H1 (cell line): Measurements from ENCODE around the gene RUVBL1. TPM values are rescaled to one million over a fixed set of nuclear protein-coding genes. Genes with fewer than 3 reads are reported as not detected.

Experiments used
- CTCF ChIA-PET: fragments of 300-600 bp; sonication (Branson Sonifier 250); formaldehyde crosslinking; loops from one replicate; lab custom pipeline; 2021; ENCODE audit not compliant: partially characterized antibody; lab: Charles Lee
- POLR2A ChIA-PET: fragments of 300-600 bp; sonication (Branson Sonifier 250); formaldehyde crosslinking; loops from one replicate; lab custom pipeline; 2021; ENCODE audit warnings: inconsistent platforms; ENCODE audit not compliant: partially characterized antibody; lab: Charles Lee
- DNase-seq, 2 experiments: peaks; one replicate each; pipeline versions ENCODE4 v3.0.0 to v3.0.0-alpha.2; 2010 to 2022; ENCODE audit warnings: low spot score in 2 of 2, low read depth in 1 of 2, mixed read lengths in 1 of 2
- FAIRE-seq: peaks from 2 replicates; lab custom pipeline; 2011; peaks lifted over from hg19 to GRCh38; lab: Jason Lieb, UNC
- H2AFZ ChIP-seq: 2 replicates; pipeline ENCODE4 v1.8.1; 2012; ENCODE audit warnings: low read length, inconsistent platforms
- H2AK5ac ChIP-seq: 2 replicates; pipeline ENCODE4 v1.6.1; 2013; ENCODE audit warnings: low read depth, low read length
- H2BK120ac ChIP-seq: replicated peaks from 2 replicates; pipeline ENCODE3; 2013; ENCODE audit warnings: low read depth, low read length, inconsistent platforms
- H2BK12ac ChIP-seq: 2 replicates; pipeline ENCODE4 v1.6.1; 2013; ENCODE audit warnings: low read depth, low read length
- H2BK15ac ChIP-seq: 2 replicates; pipeline ENCODE4 v1.6.1; 2013; ENCODE audit warnings: low read length
- H2BK20ac ChIP-seq: 2 replicates; pipeline ENCODE4 v1.6.1; 2013; ENCODE audit warnings: low read length
- H2BK5ac ChIP-seq: 2 replicates; pipeline ENCODE4 v1.6.1; 2013; ENCODE audit warnings: low read depth, low read length
- H3K14ac ChIP-seq: 2 replicates; pipeline ENCODE4 v1.6.1; 2013; ENCODE audit warnings: inconsistent platforms; ENCODE audit not compliant: insufficient read length
- H3K18ac ChIP-seq: 2 replicates; pipeline ENCODE4 v1.6.1; 2013; ENCODE audit warnings: low read length; ENCODE audit errors: extremely low read depth
- H3K23ac ChIP-seq: 2 replicates; pipeline ENCODE4 v1.6.1; 2013; ENCODE audit warnings: inconsistent platforms; ENCODE audit not compliant: insufficient read length
- H3K23me2 ChIP-seq: 2 replicates; pipeline ENCODE4 v1.6.1; 2013; ENCODE audit warnings: low read depth, low read length
- H3K27ac ChIP-seq: 2 replicates; pipeline ENCODE4 v1.6.1; 2011; ENCODE audit warnings: low read depth, low read length, inconsistent platforms
- H3K27me3 ChIP-seq, 4 experiments: replicated peaks in 1 of 4; 1 replicate in 1 of 4; 2 replicates in 3 of 4; pipeline versions ENCODE4 v1.6.1 to v1.8.1; 2011 to 2013; ENCODE audit warnings: low read length in 3 of 4, mild to moderate bottlenecking in 3 of 4, inconsistent platforms in 2 of 4, mixed read lengths in 2 of 4, moderate library complexity in 1 of 4; ENCODE audit not compliant: control insufficient read depth in 3 of 4, insufficient read depth in 3 of 4; ENCODE audit errors: extremely low read depth in 1 of 4
- H3K36me3 ChIP-seq, 4 experiments: 2 replicates each; pipeline versions ENCODE4 v1.6.1 to v1.8.1; 2011 to 2013; ENCODE audit warnings: mild to moderate bottlenecking in 4 of 4, low read length in 3 of 4, moderate library complexity in 2 of 4, control low read depth in 1 of 4, inconsistent platforms in 1 of 4; ENCODE audit not compliant: insufficient read depth in 4 of 4, control insufficient read depth in 2 of 4
- H3K4ac ChIP-seq: replicated peaks from 2 replicates; pipeline ENCODE3; 2013; ENCODE audit warnings: low read length, low read depth, mixed read lengths, inconsistent platforms; ENCODE audit not compliant: insufficient read length
- H3K4me1 ChIP-seq, 4 experiments: replicated peaks in 1 of 4; 1 replicate in 1 of 4; 2 replicates in 3 of 4; pipeline versions ENCODE4 v1.6.1 to v1.8.1; 2011 to 2013; ENCODE audit warnings: low read length in 3 of 4, inconsistent platforms in 2 of 4, mixed read lengths in 1 of 4; ENCODE audit not compliant: insufficient read depth in 4 of 4, control insufficient read depth in 3 of 4
- H3K4me2 ChIP-seq, 2 experiments: 2 replicates each; pipeline versions ENCODE4 v1.6.1 to v1.8.1; 2011 to 2013; ENCODE audit warnings: low read depth in 2 of 2, low read length in 2 of 2, control low read depth in 1 of 2, inconsistent platforms in 1 of 2, mild to moderate bottlenecking in 1 of 2; ENCODE audit not compliant: insufficient read depth in 1 of 2
- H3K4me3 ChIP-seq, 4 experiments: fragments of 200-600, 300-600 bp in 1 of 4; sonication (generic), shearing (Covaris generic), sonication (Bioruptor Twin) in 1 of 4; 2 replicates each; pipeline versions ENCODE4 v1.5.1 to v1.8.1; 2011 to 2016; ENCODE audit warnings: low read length in 4 of 4, low read depth in 3 of 4, control low read depth in 2 of 4, inconsistent platforms in 2 of 4, mild to moderate bottlenecking in 2 of 4, mixed read lengths in 1 of 4, moderate library complexity in 1 of 4; ENCODE audit not compliant: insufficient read depth in 2 of 4; ENCODE audit errors: extremely low read depth in 1 of 4
- H3K56ac ChIP-seq: replicated peaks from 2 replicates; pipeline ENCODE3; 2013; ENCODE audit warnings: low read depth, mild to moderate bottlenecking, mixed read lengths, low read length, inconsistent platforms; ENCODE audit not compliant: insufficient read length
- H3K79me1 ChIP-seq: 2 replicates; pipeline ENCODE4 v1.6.1; 2013; ENCODE audit warnings: low read depth, low read length, control low read depth
- H3K79me2 ChIP-seq, 2 experiments: 2 replicates each; pipeline versions ENCODE4 v1.6.1 to v1.8.1; 2012 to 2013; ENCODE audit warnings: low read length in 2 of 2, mild to moderate bottlenecking in 2 of 2, inconsistent platforms in 1 of 2; ENCODE audit not compliant: insufficient read depth in 2 of 2, control insufficient read depth in 1 of 2
- H3K9ac ChIP-seq, 4 experiments: replicated peaks in 1 of 4; 1 replicate in 1 of 4; 2 replicates in 3 of 4; pipeline versions ENCODE4 v1.6.1 to v1.8.1; 2011 to 2013; ENCODE audit warnings: low read depth in 3 of 4, low read length in 3 of 4, control low read depth in 2 of 4, mild to moderate bottlenecking in 2 of 4, moderate library complexity in 2 of 4, inconsistent platforms in 1 of 4; ENCODE audit errors: extremely low read depth in 1 of 4
- H3K9me3 ChIP-seq, 2 experiments: 2 replicates each; pipeline versions ENCODE4 v1.6.1 to v1.8.1; 2012 to 2013; ENCODE audit warnings: mild to moderate bottlenecking in 2 of 2, moderate library complexity in 2 of 2, control low read depth in 1 of 2, inconsistent platforms in 1 of 2, low read depth in 1 of 2, low read length in 1 of 2, mixed read lengths in 1 of 2; ENCODE audit not compliant: insufficient read depth in 2 of 2
- H4K20me1 ChIP-seq, 2 experiments: replicated peaks in 1 of 2; 2 replicates each; pipeline versions ENCODE3 to v1.8.1; 2011 to 2013; ENCODE audit warnings: inconsistent platforms in 2 of 2, low read length in 2 of 2, mild to moderate bottlenecking in 1 of 2; ENCODE audit not compliant: insufficient read depth in 2 of 2, control insufficient read depth in 1 of 2
- H4K5ac ChIP-seq: 2 replicates; pipeline ENCODE4 v1.6.1; 2013; ENCODE audit warnings: low read length, low read depth, mixed read lengths, inconsistent platforms; ENCODE audit not compliant: insufficient read length
- H4K8ac ChIP-seq: 2 replicates; pipeline ENCODE4 v1.8.0; 2013; ENCODE audit warnings: mild to moderate bottlenecking, moderate library complexity, low read length, inconsistent platforms; ENCODE audit not compliant: insufficient read depth; ENCODE audit errors: extremely low read depth
- H4K91ac ChIP-seq: replicated peaks from 2 replicates; pipeline ENCODE3; 2013; ENCODE audit warnings: low read length, mixed read lengths, inconsistent platforms; ENCODE audit not compliant: insufficient read length
- BCL11A ChIP-seq, 2 experiments: IDR thresholded peaks; one replicate each; pipeline ENCODE4 v1.6.1; 2011; ENCODE audit warnings: low read depth in 2 of 2, low read length in 2 of 2, mild to moderate bottlenecking in 2 of 2
- CEBPB ChIP-seq: IDR thresholded peaks from 2 replicates; pipeline ENCODE4 v1.6.1; 2012; ENCODE audit warnings: low read depth, low read length
- EP300 ChIP-seq, 2 experiments: IDR thresholded peaks; 1 replicate in 1 of 2; 2 replicates in 1 of 2; pipeline ENCODE4 v1.6.1; 2011 to 2012; ENCODE audit warnings: low read depth in 2 of 2, low read length in 2 of 2, mild to moderate bottlenecking in 2 of 2, borderline replicate concordance in 1 of 2, inconsistent platforms in 1 of 2, moderate library complexity in 1 of 2
- EZH2 ChIP-seq: fragments of 200-600 bp; sonication (generic); IDR thresholded peaks from 2 replicates; pipeline ENCODE4 v1.7.1; 2012; ENCODE audit warnings: low read depth, mild to moderate bottlenecking, moderate library complexity, low read length, inconsistent platforms; ENCODE audit not compliant: severe bottlenecking
- KDM1A ChIP-seq: fragments of 200-600, 300-600 bp; sonication (generic); IDR thresholded peaks from 2 replicates; pipeline ENCODE4 v1.7.1; 2016; ENCODE audit warnings: mild to moderate bottlenecking, low read length, borderline replicate concordance
- RAD21 ChIP-seq, 2 experiments: IDR thresholded peaks in 1 of 2; conservative IDR thresholded peaks in 1 of 2; 2 replicates each; pipeline ENCODE4 v1.6.1; 2011; ENCODE audit warnings: low read depth in 2 of 2, low read length in 2 of 2, improper control_type of control experiment in 1 of 2, inconsistent platforms in 1 of 2, mild to moderate bottlenecking in 1 of 2, moderate library complexity in 1 of 2
- RBBP5 ChIP-seq: IDR thresholded peaks from 2 replicates; pipeline ENCODE4 v1.7.1; 2012; ENCODE audit warnings: low read depth, mild to moderate bottlenecking, inconsistent platforms, low read length, moderate library complexity, borderline replicate concordance
- SAP30 ChIP-seq: fragments of 300-600 bp; sonication (generic); IDR thresholded peaks from 2 replicates; pipeline ENCODE4 v1.7.1; 2012; ENCODE audit warnings: low read length, moderate library complexity, mild to moderate bottlenecking, inconsistent platforms; ENCODE audit not compliant: insufficient read depth, insufficient replicate concordance
- SIX5 ChIP-seq: IDR thresholded peaks from 2 replicates; pipeline ENCODE4 v1.6.1; 2011; ENCODE audit warnings: mild to moderate bottlenecking, low read depth, low read length
- SP2 ChIP-seq: IDR thresholded peaks from 2 replicates; pipeline ENCODE4 v1.6.1; 2012; ENCODE audit warnings: mild to moderate bottlenecking, low read length, inconsistent platforms
- TAF7 ChIP-seq: optimal IDR thresholded peaks from 2 replicates; pipeline ENCODE3; 2011; ENCODE audit warnings: low read depth, mild to moderate bottlenecking, inconsistent platforms, low read length, moderate library complexity, borderline replicate concordance
- TCF12 ChIP-seq: IDR thresholded peaks from 2 replicates; pipeline ENCODE4 v1.6.1; 2011; ENCODE audit warnings: low read depth, mild to moderate bottlenecking, low read length
- YY1 ChIP-seq: IDR thresholded peaks from 2 replicates; pipeline ENCODE4 v1.6.1; 2011; ENCODE audit warnings: low read depth, mild to moderate bottlenecking, low read length
- WGBS, 2 experiments: shearing (Covaris generic) in 1 of 2; methylation state at CpG; one replicate each; pipeline versions ENCODE4 v1.1.6 to v1.1.7; 2013 to 2015; ENCODE audit warnings: low lambda C conversion rate in 2 of 2, mixed read lengths in 2 of 2, inconsistent platforms in 1 of 2, low coverage in 1 of 2, missing lambda C conversion rate in 1 of 2; ENCODE audit not compliant: insufficient replicate concordance in 2 of 2, insufficient coverage in 1 of 2, insufficient read length in 1 of 2; ENCODE audit errors: extremely low coverage in 1 of 2, missing lambda C conversion rate in 1 of 2; 5-methylcytosine and 5-hydroxymethylcytosine counted together
- polyA plus RNA-seq, 7 experiments: library from polyadenylated mRNA; depleted of rRNA in 3 of 7; stranded (reverse) in 5 of 7; unstranded in 2 of 7; fragments of >200 nt in 5 of 7; fragments of 200-250 nt in 2 of 7; gene quantifications; 1 replicate in 5 of 7; 2 replicates in 1 of 7; 4 replicates in 1 of 7; pipeline versions ENCODE4 v1.2.1 to v1.2.3, GENCODE V29; 2011 to 2013; ENCODE audit warnings: missing spikeins in 2 of 7, mixed read lengths in 2 of 7
- total RNA-seq: library from RNA; stranded (reverse); fragmentation: NEBNext Ultra II Directional; extraction: Animal tissue kit (Norgen Biotek cat#: 25700); gene quantifications from 2 replicates; pipeline ENCODE4 v1.2.1, GENCODE V29; 2021

The RUVBL1 gene
- total and polyA plus RNA-seq, 2 of the 8 experiments (the other 6 are each of a cell fraction or from before 2014, with no cell fraction given): 112 to 135 TPM

DNA sequence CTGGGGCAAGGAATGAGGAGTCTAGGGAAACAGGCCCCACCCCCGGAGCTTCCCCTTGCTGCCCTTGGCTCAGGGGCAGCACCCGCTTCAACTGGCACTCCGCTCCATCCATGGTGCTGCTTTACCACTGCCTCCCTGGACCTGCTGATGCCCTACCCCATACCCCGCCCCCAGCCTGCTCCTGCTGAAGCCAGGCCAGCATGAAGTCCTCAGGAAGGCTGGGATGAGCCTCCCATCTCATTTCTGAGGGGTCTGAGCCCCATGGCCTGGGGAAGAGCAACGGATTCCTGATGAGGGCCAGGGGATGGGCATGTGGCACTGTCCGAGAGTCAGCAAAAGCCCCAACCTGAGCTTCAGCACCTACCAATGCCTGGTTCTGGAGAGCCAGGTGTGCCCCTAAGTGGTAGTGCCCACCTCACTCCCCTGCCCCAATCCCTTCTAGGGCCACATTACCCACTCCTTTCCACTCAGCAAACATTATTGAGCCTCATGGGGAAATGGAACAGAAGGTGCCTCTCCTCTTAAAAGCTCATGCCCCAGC lies 50.4 kb downstream of the RUVBL1 start:
- no peak overlapping the region for H2BK12ac ChIP-seq
- TF ChIP-seq RBBP5: no peak
- TF ChIP-seq RAD21 (IDR thresholded peaks at IDR 0.05 in 1 of 2, conservative IDR thresholded peaks at IDR 0.05 in 1 of 2; ENCODE audit: low read depth in 2 of 2, low read length in 2 of 2): no peak
- TF ChIP-seq BCL11A (IDR thresholded peaks at IDR 0.05; ENCODE audit: low read depth in 2 of 2, low read length in 2 of 2): no peak
- no peak for TF ChIP-seq EZH2
- TF ChIP-seq SIX5: no peak
- no peak for TF ChIP-seq TAF7
- TF ChIP-seq SAP30: no peak
- TF ChIP-seq KDM1A: no peak
- TF ChIP-seq TCF12: no peak
- no peak for TF ChIP-seq CEBPB
- TF ChIP-seq EP300 (IDR thresholded peaks at IDR 0.05; ENCODE audit: borderline replicate concordance in 1 of 2, low read depth in 2 of 2, low read length in 2 of 2): no peak
- TF ChIP-seq YY1: no peak
- no peak for TF ChIP-seq SP2

More for the DNA sequence above, 50.4 kb downstream of the RUVBL1 start:
- H2AFZ ChIP-seq: no peak overlapping the region
- no peak overlapping the region for H4K91ac ChIP-seq
- no peak overlapping the region for H2BK15ac ChIP-seq
- no peak overlapping the region for H3K18ac ChIP-seq
- no peak overlapping the region for H2AK5ac ChIP-seq
- CTCF ChIA-PET: interaction anchor here (0.8 to 1.8 kb wide), 5 partner anchors 8 to 60 kb away, joined by 3 to 9 read pairs (median 4); no protein-coding TSS in a partner anchor
- peaks cover 9% of the 10 kb centered on the region; the same call in 1 of the 2 replicates for H3K23me2 ChIP-seq
- no peak overlapping the region for H3K4me3 ChIP-seq
- peaks cover 0 to 9% (median 4%) of the 10 kb centered on the region in 4 experiments; a peak in 5 of 7 replicates for H3K27me3 ChIP-seq
- H3K4ac ChIP-seq: no peak overlapping the region
- H3K9ac ChIP-seq: no peak overlapping the region
- 75% methylated on average over 3 of the region's 6 CpGs; no CpG with 5 or more reads in 1 of the 2 experiments for WGBS, 2 experiments
- H3K9me3 ChIP-seq: no peaks in the 10 kb centered on the region
- no peak overlapping the region for H2BK20ac ChIP-seq
- H3K23ac ChIP-seq: no peak overlapping the region
- DNase-seq (no peak), FAIRE-seq (no peak)
- H3K79me2 ChIP-seq: no peaks in the 10 kb centered on the region
- no peak overlapping the region for H3K4me2 ChIP-seq
- peaks cover 20 to 26% of the 10 kb centered on the region in 2 experiments for H4K20me1 ChIP-seq
- peaks cover 20 to 44% (median 34%) of the 10 kb centered on the region in 4 experiments for H3K36me3 ChIP-seq
- no peak overlapping the region for H4K8ac ChIP-seq
- no peak overlapping the region for H3K14ac ChIP-seq
- no peak overlapping the region for H3K56ac ChIP-seq
- no peak overlapping the region for H4K5ac ChIP-seq
- H3K27ac ChIP-seq: no peak overlapping the region
- H3K79me1 ChIP-seq: peaks cover 4% of the 10 kb centered on the region; the same call in 1 of the 2 replicates
- H2BK5ac ChIP-seq: no peak overlapping the region
- H3K4me1 ChIP-seq: peaks cover 5 to 22% (median 14%) of the 10 kb centered on the region in 4 experiments
- POLR2A ChIA-PET: interaction anchor here (0.7 to 1.6 kb wide), 5 partner anchors 8 to 50 kb away, joined by 3 to 5 read pairs (median 3); partner anchors contain the start of genes RUVBL1 and SEC61A1
- no peak overlapping the region for H2BK120ac ChIP-seq
